HL-60 (cell line): Measurements from ENCODE around the gene HPN.
"Not testable (repeated sequence)": the region's sequence is repeated elsewhere in the genome, so short reads cannot be mapped to it uniquely, and the experiment has no call there.

Experiments used
- DNase-seq, 2 experiments: peaks; one replicate each; pipeline ENCODE4 v3.0.0-alpha.2; 2010 to 2020; ENCODE audit warnings: low read depth in 1 of 2, low spot score in 1 of 2
- H3K27ac ChIP-seq: fragments of 250-450 bp; sonication (Bioruptor Pico); replicated peaks from 2 replicates; pipeline ENCODE4 v1.5.1; 2020; ENCODE audit warnings: mild to moderate bottlenecking, moderate library complexity
- H3K27me3 ChIP-seq: fragments of 250-450 bp; sonication (Bioruptor Pico); 2 replicates; pipeline ENCODE4 v1.5.1; 2021; ENCODE audit warnings: mild to moderate bottlenecking, moderate library complexity; ENCODE audit not compliant: insufficient read depth, poor library complexity, severe bottlenecking
- H3K4me3 ChIP-seq: replicated peaks from 2 replicates; pipeline ENCODE4 v1.5.1; 2011; ENCODE audit warnings: mild to moderate bottlenecking, control low read depth, low read length; ENCODE audit not compliant: insufficient read depth
- GABPA ChIP-seq: IDR thresholded peaks from 2 replicates; pipeline ENCODE4 v1.6.1; 2012; ENCODE audit warnings: low read depth
- POLR2AphosphoS5 ChIP-seq: IDR thresholded peaks from 2 replicates; pipeline ENCODE4 v1.6.1; 2012; ENCODE audit warnings: low read depth
- SPI1 ChIP-seq: IDR thresholded peaks from 2 replicates; pipeline ENCODE4 v1.6.1; 2012; ENCODE audit warnings: low read depth, mild to moderate bottlenecking, borderline replicate concordance
- TF ChIP-seq, protein P1 (sequence below): IDR thresholded peaks from 2 replicates; pipeline ENCODE4 v1.6.1; 2012; ENCODE audit warnings: low read depth; ENCODE audit not compliant: insufficient replicate concordance
- TF ChIP-seq, protein P2 (sequence below): IDR thresholded peaks from one replicate; pipeline ENCODE4 v1.5.1; 2011; ENCODE audit warnings: low read length, control low read depth, inconsistent platforms; ENCODE audit not compliant: insufficient read depth

Gene HPN

DNA sequence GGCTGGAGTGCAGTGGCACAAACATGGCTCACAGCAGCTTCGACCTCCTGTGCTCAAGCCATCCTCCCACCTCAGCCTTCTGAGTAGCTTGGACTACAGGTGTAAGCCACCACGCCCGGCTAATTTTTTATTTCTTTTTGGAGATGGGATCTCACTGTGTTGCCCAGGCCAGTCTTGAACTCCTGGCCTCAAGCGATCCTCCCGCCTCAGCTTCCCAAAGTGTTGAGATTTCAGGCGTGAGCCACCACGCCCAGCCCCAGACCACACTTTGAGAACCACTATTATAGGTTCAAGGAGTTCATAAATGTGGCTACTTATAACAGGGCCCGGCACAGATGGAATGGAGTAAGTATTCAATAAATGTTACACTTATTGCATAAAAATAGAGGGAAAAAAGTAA lies 14.5 kb upstream of the HPN start:
- no peak for DNase-seq
- Histone ChIP-seq H3K27ac (no peak overlapping the region), H3K4me3 (no peak overlapping the region), H3K27me3 (peaks cover 15% of the 10 kb centered on the region)
- TF ChIP-seq, protein P1, sequence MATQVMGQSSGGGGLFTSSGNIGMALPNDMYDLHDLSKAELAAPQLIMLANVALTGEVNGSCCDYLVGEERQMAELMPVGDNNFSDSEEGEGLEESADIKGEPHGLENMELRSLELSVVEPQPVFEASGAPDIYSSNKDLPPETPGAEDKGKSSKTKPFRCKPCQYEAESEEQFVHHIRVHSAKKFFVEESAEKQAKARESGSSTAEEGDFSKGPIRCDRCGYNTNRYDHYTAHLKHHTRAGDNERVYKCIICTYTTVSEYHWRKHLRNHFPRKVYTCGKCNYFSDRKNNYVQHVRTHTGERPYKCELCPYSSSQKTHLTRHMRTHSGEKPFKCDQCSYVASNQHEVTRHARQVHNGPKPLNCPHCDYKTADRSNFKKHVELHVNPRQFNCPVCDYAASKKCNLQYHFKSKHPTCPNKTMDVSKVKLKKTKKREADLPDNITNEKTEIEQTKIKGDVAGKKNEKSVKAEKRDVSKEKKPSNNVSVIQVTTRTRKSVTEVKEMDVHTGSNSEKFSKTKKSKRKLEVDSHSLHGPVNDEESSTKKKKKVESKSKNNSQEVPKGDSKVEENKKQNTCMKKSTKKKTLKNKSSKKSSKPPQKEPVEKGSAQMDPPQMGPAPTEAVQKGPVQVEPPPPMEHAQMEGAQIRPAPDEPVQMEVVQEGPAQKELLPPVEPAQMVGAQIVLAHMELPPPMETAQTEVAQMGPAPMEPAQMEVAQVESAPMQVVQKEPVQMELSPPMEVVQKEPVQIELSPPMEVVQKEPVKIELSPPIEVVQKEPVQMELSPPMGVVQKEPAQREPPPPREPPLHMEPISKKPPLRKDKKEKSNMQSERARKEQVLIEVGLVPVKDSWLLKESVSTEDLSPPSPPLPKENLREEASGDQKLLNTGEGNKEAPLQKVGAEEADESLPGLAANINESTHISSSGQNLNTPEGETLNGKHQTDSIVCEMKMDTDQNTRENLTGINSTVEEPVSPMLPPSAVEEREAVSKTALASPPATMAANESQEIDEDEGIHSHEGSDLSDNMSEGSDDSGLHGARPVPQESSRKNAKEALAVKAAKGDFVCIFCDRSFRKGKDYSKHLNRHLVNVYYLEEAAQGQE, result no peak
- TF ChIP-seq SPI1, result no peak
- TF ChIP-seq POLR2AphosphoS5, result no peak
- no peak for TF ChIP-seq GABPA
- TF ChIP-seq, protein P2, sequence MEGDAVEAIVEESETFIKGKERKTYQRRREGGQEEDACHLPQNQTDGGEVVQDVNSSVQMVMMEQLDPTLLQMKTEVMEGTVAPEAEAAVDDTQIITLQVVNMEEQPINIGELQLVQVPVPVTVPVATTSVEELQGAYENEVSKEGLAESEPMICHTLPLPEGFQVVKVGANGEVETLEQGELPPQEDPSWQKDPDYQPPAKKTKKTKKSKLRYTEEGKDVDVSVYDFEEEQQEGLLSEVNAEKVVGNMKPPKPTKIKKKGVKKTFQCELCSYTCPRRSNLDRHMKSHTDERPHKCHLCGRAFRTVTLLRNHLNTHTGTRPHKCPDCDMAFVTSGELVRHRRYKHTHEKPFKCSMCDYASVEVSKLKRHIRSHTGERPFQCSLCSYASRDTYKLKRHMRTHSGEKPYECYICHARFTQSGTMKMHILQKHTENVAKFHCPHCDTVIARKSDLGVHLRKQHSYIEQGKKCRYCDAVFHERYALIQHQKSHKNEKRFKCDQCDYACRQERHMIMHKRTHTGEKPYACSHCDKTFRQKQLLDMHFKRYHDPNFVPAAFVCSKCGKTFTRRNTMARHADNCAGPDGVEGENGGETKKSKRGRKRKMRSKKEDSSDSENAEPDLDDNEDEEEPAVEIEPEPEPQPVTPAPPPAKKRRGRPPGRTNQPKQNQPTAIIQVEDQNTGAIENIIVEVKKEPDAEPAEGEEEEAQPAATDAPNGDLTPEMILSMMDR, result no peak

DNA sequence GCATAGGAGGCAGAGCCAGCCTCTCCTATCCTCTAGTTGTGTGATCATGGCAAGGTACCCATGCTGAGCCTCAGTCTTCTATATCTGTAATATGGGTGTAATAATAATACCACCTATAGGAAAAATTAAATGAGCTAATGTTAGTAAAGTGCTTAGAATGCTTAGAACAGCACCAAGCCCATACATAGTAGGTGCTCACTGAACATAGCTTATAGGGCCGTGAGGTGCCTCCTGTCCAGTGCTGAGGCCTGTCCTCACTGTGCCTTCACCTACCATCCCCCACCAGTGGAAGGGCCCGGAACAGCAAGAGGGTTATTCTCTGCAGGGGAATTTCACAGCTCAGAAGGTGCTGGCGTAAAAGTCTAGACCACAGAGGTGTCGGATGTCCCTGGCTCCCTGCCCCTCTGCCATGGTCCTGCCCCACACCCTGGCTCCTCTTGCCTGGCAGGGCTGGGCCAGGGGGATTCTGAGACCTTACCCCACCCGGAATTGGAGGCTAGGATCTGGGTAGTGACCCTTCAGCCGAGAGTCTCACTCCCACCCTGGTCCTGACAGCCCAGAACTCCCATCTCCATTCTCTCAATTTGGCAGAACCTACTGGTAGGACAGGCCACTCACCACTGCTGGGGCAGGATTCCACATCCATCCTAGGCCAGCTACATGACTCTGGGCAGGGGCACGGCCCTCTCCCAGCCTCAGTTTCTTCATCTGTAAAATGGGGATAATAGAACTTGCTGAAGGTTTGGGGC lies 13.5 kb upstream of the HPN start:
- TF ChIP-seq POLR2AphosphoS5 (no peak), SPI1 (no peak), GABPA (no peak)
- TF ChIP-seq, protein P2, result no peak
- TF ChIP-seq, protein P1, result no peak
- DNase-seq, result no peak
- Histone ChIP-seq H3K27me3 (peaks cover 23% of the 10 kb centered on the region), H3K27ac (no peak overlapping the region), H3K4me3 (no peak overlapping the region)

DNA sequence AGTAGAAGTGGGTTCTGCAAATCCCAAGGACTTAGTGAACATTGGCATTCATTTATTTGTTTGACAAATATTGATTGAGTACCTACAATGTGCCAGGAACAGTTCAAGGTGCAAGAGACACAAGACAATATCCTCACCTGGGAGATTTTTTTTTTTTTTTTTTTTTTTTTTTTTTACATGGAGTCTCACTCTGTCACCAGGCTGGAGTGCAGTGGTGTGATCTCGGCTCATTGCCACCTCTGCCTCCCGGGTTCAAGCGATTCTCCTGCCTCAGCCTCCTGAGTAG lies 13.0 kb upstream of the HPN start:
- not testable (repeated sequence) for DNase-seq, H3K27ac ChIP-seq, H3K4me3 ChIP-seq
- H3K27me3 ChIP-seq, result peaks cover 23% of the 10 kb centered on the region

DNA sequence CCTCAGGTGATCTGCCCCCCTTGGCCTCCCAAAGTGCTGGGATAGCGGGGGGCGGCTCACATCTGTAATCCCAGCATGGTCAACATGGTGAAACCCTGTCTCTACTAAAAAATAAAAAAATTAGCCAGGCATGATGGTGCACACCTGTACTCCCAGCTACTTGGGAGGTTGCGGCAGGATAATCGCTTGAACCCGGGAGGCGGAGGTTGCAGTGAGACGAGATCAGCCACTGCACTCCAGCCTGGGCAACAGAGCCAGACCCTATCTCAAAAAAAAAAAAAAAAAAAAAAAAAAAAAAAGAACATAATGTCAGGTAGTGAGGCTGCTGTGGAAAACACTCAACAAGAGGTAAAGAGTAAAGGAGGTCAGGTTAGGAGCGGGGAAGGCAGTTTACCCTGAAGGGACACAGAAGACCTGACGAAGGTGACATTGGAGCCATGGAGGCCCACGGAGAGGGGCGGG lies 12.2 kb upstream of the HPN start:
- DNase-seq, H3K4me3 ChIP-seq, H3K27ac ChIP-seq: not testable (repeated sequence)
- peaks cover 23% of the 10 kb centered on the region for H3K27me3 ChIP-seq

DNA sequence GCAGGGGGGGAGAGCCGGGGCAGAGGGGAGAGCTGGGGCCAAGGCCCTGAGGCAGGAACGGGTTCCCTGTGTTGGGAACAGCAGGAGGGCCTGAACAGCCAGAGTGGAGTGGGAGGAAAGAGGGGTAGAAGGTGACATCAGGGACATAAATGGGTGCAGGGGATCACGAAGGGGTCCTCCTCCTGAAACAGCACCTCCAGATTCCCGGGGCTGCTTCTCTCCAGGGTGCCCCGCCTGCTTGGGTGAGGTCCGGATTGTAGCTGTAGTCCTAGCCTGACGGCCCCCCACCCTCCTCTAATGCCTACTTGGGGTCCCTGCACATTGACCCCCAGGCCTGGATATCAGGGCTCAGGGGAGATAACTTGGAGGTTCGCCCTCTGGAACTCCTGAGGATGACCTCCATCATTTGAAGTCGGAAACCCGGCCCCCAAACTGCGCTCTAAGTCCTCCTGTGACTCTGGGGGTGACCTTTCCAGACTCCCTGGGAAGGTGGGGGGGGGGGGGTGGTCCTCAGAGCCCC lies 11.7 kb upstream of the HPN start:
- DNase-seq, result no peak
- Histone ChIP-seq H3K4me3 (peak overlapping the region; percentile 9), H3K27me3 (peaks cover 23% of the 10 kb centered on the region), H3K27ac (no peak overlapping the region)
- TF ChIP-seq, protein P1, result no peak
- TF ChIP-seq SPI1 (no peak), POLR2AphosphoS5 (no peak), GABPA (no peak)
- TF ChIP-seq, protein P2, result no peak
